Suprapubic skin (tissue), 4 donors: ENCODE results near the gene KRT34.

Source experiments
- CTCF ChIP-seq, 2 donors: fragments of 200-600 bp in 1 of 2; fragments of 450-650 bp in 1 of 2; sonication (generic) in 1 of 2; IDR thresholded peaks; one replicate each; pipeline ENCODE4 v1.5.1; 2016 to 2019; ENCODE audit warnings: antibody characterized with exemption in 2 of 2, mild to moderate bottlenecking in 1 of 2, moderate library complexity in 1 of 2
- POLR2A ChIP-seq, 2 donors: fragments of 450-650 bp; IDR thresholded peaks; one replicate each; pipeline ENCODE4 v1.6.1; 2017; ENCODE audit warnings: antibody characterized with exemption in 2 of 2, mild to moderate bottlenecking in 2 of 2, moderate library complexity in 2 of 2
- POLR2AphosphoS5 ChIP-seq, 3 donors: sonication (generic); formaldehyde crosslinking; IDR thresholded peaks; one replicate each; pipeline ENCODE4 v1.6.1; 2017; ENCODE audit warnings: antibody characterized with exemption in 3 of 3

DNA sequence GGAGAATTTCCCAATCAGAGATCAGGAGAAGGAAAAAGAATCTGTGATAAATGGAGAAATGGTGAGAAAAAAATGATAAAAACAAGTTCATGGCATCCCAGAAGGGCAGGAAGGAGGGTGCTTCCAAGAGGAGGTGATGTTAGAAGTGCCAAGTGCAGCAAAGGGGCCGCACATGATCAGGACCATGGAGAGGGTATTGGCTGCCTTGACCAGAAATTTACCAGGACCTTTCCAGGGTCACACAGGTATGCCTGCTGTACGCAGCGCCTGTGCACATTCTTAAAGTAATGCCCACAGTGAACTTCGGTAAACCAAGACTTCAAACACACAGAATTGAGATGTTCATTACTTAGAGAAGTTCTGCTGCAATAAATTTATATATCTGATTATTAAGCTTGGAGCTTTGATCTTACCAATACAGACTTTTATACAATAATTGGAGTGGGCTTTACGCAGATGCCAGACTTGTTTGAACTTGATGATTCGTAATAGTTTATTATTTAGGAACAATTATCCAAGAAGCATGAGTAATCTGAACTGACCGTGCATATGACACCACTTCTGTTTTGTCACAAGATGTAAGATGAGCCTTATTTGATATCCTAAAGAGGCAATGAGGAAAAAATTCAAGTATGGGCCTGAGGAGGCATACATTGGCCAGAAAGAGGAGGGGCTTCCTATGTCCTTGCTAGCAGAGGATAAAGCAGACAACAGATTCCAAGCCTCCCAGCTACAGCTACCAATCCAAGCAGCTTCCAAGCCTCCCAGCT is 29.3 kb downstream of the KRT34 start:
- TF ChIP-seq CTCF (IDR thresholded peaks at IDR 0.05) = no peak
- no peak for TF ChIP-seq POLR2A (IDR thresholded peaks at IDR 0.05)
- no peak for TF ChIP-seq POLR2AphosphoS5 (IDR thresholded peaks at IDR 0.05)
